T-cell (primary cell): ENCODE measurements around the gene ARHGAP28. TPM values are rescaled to one million over a fixed set of nuclear protein-coding genes. Genes with fewer than 3 reads are reported as not detected.
"Not testable (repeated sequence)": the region's sequence is repeated elsewhere in the genome, so short reads cannot be mapped to it uniquely, and the experiment has no call there.

Experiments
- ATAC-seq, 4 experiments: fragments of 200-7000 bp in 3 of 4; fragments of 150-1000 bp in 1 of 4; cut with Tn5 transposase; replicated peaks in 1 of 4; 1 replicate in 3 of 4; 2 replicates in 1 of 4; pipeline ENCODE4 v1.10.0; 2021; ENCODE audit warnings: moderate library complexity in 3 of 4, mild to moderate bottlenecking in 2 of 4, moderate number of reproducible peaks in 1 of 4
- CTCF ChIA-PET, 2 donors: fragments of 300-600 bp; sonication (Branson Sonifier 250); formaldehyde crosslinking; loops; one replicate each; lab custom pipeline; 2022; ENCODE audit warnings: antibody characterized with exemption in 2 of 2; lab: Charles Lee
- POLR2A ChIA-PET, 2 donors: fragments of 300-600 bp; sonication (Branson Sonifier 250); formaldehyde crosslinking; loops; one replicate each; lab custom pipeline; 2022; ENCODE audit warnings: antibody characterized with exemption in 2 of 2; lab: Charles Lee
- DNase-seq, 35 experiments: peaks; one replicate each; pipeline versions ENCODE4 v3.0.0 to v3.0.0-alpha.2; 2013 to 2023
- H3K27ac ChIP-seq: one replicate; pipeline ENCODE4 v1.5.1; 2013; ENCODE audit warnings: low read length
- H3K27me3 ChIP-seq, 2 experiments: replicated peaks in 1 of 2; 1 replicate in 1 of 2; 2 replicates in 1 of 2; pipeline versions ENCODE4 v1.6.1 to v1.7.0; 2013; ENCODE audit warnings: low read length in 1 of 2, mixed read lengths in 1 of 2; ENCODE audit not compliant: control insufficient read depth in 2 of 2, insufficient read depth in 2 of 2; ENCODE audit errors: extremely low read depth in 1 of 2
- H3K36me3 ChIP-seq, 2 donors: 1 replicate in 1 of 2; 2 replicates in 1 of 2; pipeline versions ENCODE4 v1.6.1 to v1.7.0; 2013; ENCODE audit warnings: low read length in 1 of 2; ENCODE audit not compliant: control insufficient read depth in 2 of 2, insufficient read depth in 1 of 2; ENCODE audit errors: extremely low read depth in 1 of 2
- H3K4me1 ChIP-seq, 2 experiments: 1 replicate in 1 of 2; 2 replicates in 1 of 2; pipeline versions ENCODE4 v1.6.1 to v1.7.0; 2013; ENCODE audit warnings: low read length in 2 of 2, mixed read lengths in 1 of 2; ENCODE audit not compliant: insufficient read depth in 2 of 2, control insufficient read depth in 1 of 2; ENCODE audit errors: extremely low read depth in 1 of 2
- H3K4me3 ChIP-seq, 2 donors: 1 replicate in 1 of 2; 2 replicates in 1 of 2; pipeline versions ENCODE4 v1.5.1 to v1.7.0; 2013; ENCODE audit warnings: mild to moderate bottlenecking in 2 of 2, low read length in 1 of 2, moderate library complexity in 1 of 2; ENCODE audit not compliant: control insufficient read depth in 1 of 2; ENCODE audit errors: extremely low read depth in 1 of 2
- H3K9me3 ChIP-seq: 2 replicates; pipeline ENCODE4 v1.7.0; 2013
- H3K27ac Mint-ChIP-seq, 2 donors: one replicate each; pipeline ENCODE4 v1.8.0; 2020 to 2021; ENCODE audit warnings: mild to moderate bottlenecking in 2 of 2, mixed read lengths in 2 of 2
- H3K27me3 Mint-ChIP-seq, 2 donors: one replicate each; pipeline ENCODE4 v1.8.0; 2021 to 2022; ENCODE audit warnings: mixed read lengths in 2 of 2
- H3K36me3 Mint-ChIP-seq: one replicate; pipeline ENCODE4 v1.8.0; 2021; ENCODE audit warnings: mixed read lengths
- H3K4me1 Mint-ChIP-seq, 3 donors: one replicate each; pipeline ENCODE4 v1.8.0; 2020 to 2022; ENCODE audit warnings: mixed read lengths in 3 of 3, mild to moderate bottlenecking in 1 of 3
- H3K4me3 Mint-ChIP-seq, 3 donors: one replicate each; pipeline ENCODE4 v1.8.0; 2020 to 2022; ENCODE audit warnings: mild to moderate bottlenecking in 3 of 3, mixed read lengths in 3 of 3, moderate library complexity in 3 of 3
- H3K9me3 Mint-ChIP-seq, 3 donors: one replicate each; pipeline ENCODE4 v1.8.0; 2020 to 2022; ENCODE audit warnings: mixed read lengths in 3 of 3
- WGBS: methylation state at CpG from one replicate; pipeline ENCODE4 v1.1.5; 2013; ENCODE audit warnings: missing lambda C conversion rate; ENCODE audit not compliant: insufficient coverage; 5-methylcytosine and 5-hydroxymethylcytosine counted together
- total RNA-seq, 35 experiments: library from RNA in 6 of 35; stranded (reverse) in 6 of 35; fragments of 120-200 nt in 1 of 35; gene quantifications; one replicate each; pipeline versions ENCODE4 v1.2.1 to v1.2.4 and lab custom pipeline; 2013 to 2026

Gene ARHGAP28
- total RNA-seq, 5 donors from 2014 or later (not counting 1 experiment from before 2014, with no cell fraction given): 0.29 TPM; not detected in 4

DNA sequence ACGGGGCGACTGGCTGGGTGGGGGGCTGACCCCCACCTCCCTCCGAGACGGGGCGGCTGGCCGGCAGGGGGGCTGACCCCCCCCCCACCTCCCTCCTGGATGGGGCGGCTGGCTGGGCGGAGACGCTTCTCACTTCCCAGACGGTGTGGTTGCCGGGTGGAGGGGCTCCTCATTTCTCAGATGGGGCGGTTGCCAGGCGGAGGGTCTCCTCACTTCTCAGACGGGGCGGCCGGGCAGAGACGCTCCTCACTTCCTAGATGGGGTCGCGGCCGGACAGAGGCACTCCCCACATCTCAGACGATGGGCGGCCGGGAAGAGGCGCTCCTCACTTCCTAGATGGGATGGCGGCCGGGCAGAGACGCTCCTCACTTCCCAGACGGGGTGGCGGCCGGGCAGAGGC is 98.0 kb downstream of the ARHGAP28 start:
- H3K36me3 ChIP-seq, ATAC-seq, DNase-seq, H3K27ac ChIP-seq, H3K9me3 ChIP-seq, H3K4me3 ChIP-seq, H3K4me1 Mint-ChIP-seq, H3K9me3 Mint-ChIP-seq, H3K27me3 Mint-ChIP-seq, POLR2A ChIA-PET, H3K4me3 Mint-ChIP-seq, H3K27me3 ChIP-seq, H3K36me3 Mint-ChIP-seq, H3K27ac Mint-ChIP-seq, CTCF ChIA-PET, H3K4me1 ChIP-seq: not testable (repeated sequence)
- no CpG with 5 or more reads among the region's 30 CpGs for WGBS

- ATAC-seq (no peak), DNase-seq (no peak)
- Histone ChIP-seq H3K4me1 (no peaks in the 10 kb centered on the region), H3K27ac (no peak overlapping the region), H3K36me3 (no peaks in the 10 kb centered on the region), H3K9me3 (no peaks in the 10 kb centered on the region), H3K27me3 (no peaks in the 10 kb centered on the region), H3K4me3 (no peak overlapping the region)
- Mint-ChIP-seq H3K4me3 (no peak overlapping the region), H3K27me3 (no peaks in the 10 kb centered on the region), H3K9me3 (peaks cover 6 to 10% (median 9%) of the 10 kb centered on the region in 3 donors), H3K27ac (no peak overlapping the region), H3K4me1 (no peaks in the 10 kb centered on the region), H3K36me3 (no peaks in the 10 kb centered on the region)
- ChIA-PET POLR2A (no interaction called here), CTCF (no interaction called here)
- WGBS: no CpG with 5 or more reads among the region's 1 CpG
These were observed 101.4 kb downstream of the ARHGAP28 start for GRCh38 chr18:6830916-6831315.

DNA sequence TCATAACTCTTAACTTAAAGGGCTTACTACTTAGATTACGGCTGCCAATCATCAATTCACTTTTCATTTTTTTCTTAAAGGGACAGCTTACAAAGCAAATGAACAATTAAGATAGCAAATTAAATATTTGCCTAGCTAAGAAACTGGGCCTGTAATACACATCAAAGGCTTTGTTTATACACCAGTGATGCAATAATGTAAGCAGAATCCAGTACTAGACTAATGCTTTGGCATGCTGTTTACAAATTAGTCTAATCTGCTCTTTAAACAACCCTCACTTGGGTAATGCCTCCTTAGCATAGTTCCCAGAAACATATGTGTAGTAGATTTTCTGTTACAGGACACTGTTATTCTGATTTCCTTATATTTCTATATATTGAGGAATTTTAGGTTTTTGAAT is 105.8 kb downstream of the ARHGAP28 start:
- ChIA-PET POLR2A (no interaction called here), CTCF (interaction anchor here in 1 of 2 donors (0.6 kb wide), 1 partner anchor 1050 kb away, joined by 3 read pairs; no protein-coding TSS in a partner anchor)
- Mint-ChIP-seq H3K4me1 (no peaks in the 10 kb centered on the region), H3K36me3 (no peaks in the 10 kb centered on the region), H3K27me3 (no peaks in the 10 kb centered on the region), H3K9me3 (peaks cover 15 to 19% (median 19%) of the 10 kb centered on the region in 3 donors), H3K4me3 (no peak overlapping the region), H3K27ac (no peak overlapping the region)
- H3K9me3 ChIP-seq: no peaks in the 10 kb centered on the region
- H3K27me3 ChIP-seq: no peaks in the 10 kb centered on the region
- DNase-seq: no peak
- no peaks in the 10 kb centered on the region for H3K36me3 ChIP-seq
- no CpG with 5 or more reads among the region's 1 CpG for WGBS
- H3K4me1 ChIP-seq: no peaks in the 10 kb centered on the region
- H3K4me3 ChIP-seq: no peak overlapping the region
- no peak for ATAC-seq
- H3K27ac ChIP-seq: no peak overlapping the region

GRCh38 chr18:6836331-6836730 is 106.8 kb downstream of the ARHGAP28 start:
- POLR2A ChIA-PET: no interaction called here
- DNase-seq: no peak
- H3K4me1 ChIP-seq: no peaks in the 10 kb centered on the region
- no peaks in the 10 kb centered on the region for H3K36me3 Mint-ChIP-seq
- no peaks in the 10 kb centered on the region for H3K27me3 ChIP-seq
- H3K4me1 Mint-ChIP-seq: no peaks in the 10 kb centered on the region
- H3K9me3 ChIP-seq: no peaks in the 10 kb centered on the region
- H3K9me3 Mint-ChIP-seq: peaks cover 15 to 19% (median 19%) of the 10 kb centered on the region in 3 donors
- WGBS: 33% methylated on average over 1 of the region's 1 CpG
- no peak overlapping the region for H3K27ac ChIP-seq
- ATAC-seq: no peak
- no peaks in the 10 kb centered on the region for H3K36me3 ChIP-seq
- no peak overlapping the region for H3K27ac Mint-ChIP-seq
- no peak overlapping the region for H3K4me3 ChIP-seq
- H3K4me3 Mint-ChIP-seq: no peak overlapping the region
- CTCF ChIA-PET: no interaction called here
- H3K27me3 Mint-ChIP-seq: no peaks in the 10 kb centered on the region

GRCh38 chr18:6837904-6838303 is 108.4 kb downstream of the ARHGAP28 start:
- Mint-ChIP-seq H3K9me3 (peaks cover 12 to 19% (median 15%) of the 10 kb centered on the region in 3 donors), H3K27me3 (no peaks in the 10 kb centered on the region), H3K27ac (no peak overlapping the region), H3K4me3 (no peak overlapping the region), H3K4me1 (no peaks in the 10 kb centered on the region), H3K36me3 (no peaks in the 10 kb centered on the region)
- Histone ChIP-seq H3K4me1 (no peaks in the 10 kb centered on the region), H3K4me3 (no peak overlapping the region), H3K27ac (no peak overlapping the region), H3K9me3 (no peaks in the 10 kb centered on the region), H3K27me3 (no peaks in the 10 kb centered on the region), H3K36me3 (no peaks in the 10 kb centered on the region)
- WGBS: no CpG with 5 or more reads among the region's 3 CpGs
- CTCF ChIA-PET: no interaction called here
- POLR2A ChIA-PET: no interaction called here
- DNase-seq (no peak), ATAC-seq (no peak)

- no peaks in the 10 kb centered on the region for H3K9me3 ChIP-seq
- H3K27ac ChIP-seq: no peak overlapping the region
- Mint-ChIP-seq H3K36me3 (no peaks in the 10 kb centered on the region), H3K9me3 (peaks cover 4 to 14% (median 12%) of the 10 kb centered on the region in 3 donors), H3K27me3 (no peaks in the 10 kb centered on the region), H3K4me3 (no peak overlapping the region), H3K4me1 (no peaks in the 10 kb centered on the region), H3K27ac (no peak overlapping the region)
- DNase-seq (no peak), ATAC-seq (no peak)
- ChIA-PET CTCF (no interaction called here), POLR2A (no interaction called here)
- H3K36me3 ChIP-seq: no peaks in the 10 kb centered on the region
- H3K4me1 ChIP-seq: no peaks in the 10 kb centered on the region
- no peaks in the 10 kb centered on the region for H3K27me3 ChIP-seq
- H3K4me3 ChIP-seq: no peak overlapping the region
- 67% methylated on average over 1 of the region's 3 CpGs for WGBS
These were observed 112.6 kb downstream of the ARHGAP28 start for GRCh38 chr18:6842081-6842480.

DNA sequence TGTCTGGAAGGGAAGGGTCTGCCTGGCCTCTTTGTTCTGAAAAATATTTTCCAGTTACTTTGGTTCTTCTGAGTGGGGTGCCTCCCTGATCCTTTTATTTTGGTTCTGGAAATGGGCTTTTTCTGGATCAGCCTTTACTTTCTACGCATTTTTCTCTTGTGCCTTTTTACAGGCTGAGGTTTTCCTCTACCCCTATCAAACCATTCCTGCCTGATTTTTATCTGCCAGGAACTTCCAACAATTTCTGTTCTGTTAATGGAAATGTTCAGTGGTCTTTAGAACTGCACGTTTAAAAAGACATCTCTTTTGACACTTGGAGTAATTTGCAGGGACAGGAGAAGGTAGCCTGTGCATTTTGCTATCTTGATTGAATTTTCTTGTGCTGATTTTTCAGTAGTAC is 113.8 kb downstream of the ARHGAP28 start:
- Histone ChIP-seq H3K4me3 (no peak overlapping the region), H3K9me3 (no peaks in the 10 kb centered on the region), H3K27ac (no peak overlapping the region), H3K4me1 (no peaks in the 10 kb centered on the region), H3K36me3 (no peaks in the 10 kb centered on the region), H3K27me3 (no peaks in the 10 kb centered on the region)
- no CpG with 5 or more reads among the region's 2 CpGs for WGBS
- no peak for DNase-seq
- ChIA-PET POLR2A (no interaction called here), CTCF (no interaction called here)
- no peak overlapping the region for H3K27ac Mint-ChIP-seq
- peaks cover 4 to 18% (median 12%) of the 10 kb centered on the region in 3 donors for H3K9me3 Mint-ChIP-seq
- ATAC-seq: no peak
- H3K36me3 Mint-ChIP-seq: no peaks in the 10 kb centered on the region
- no peaks in the 10 kb centered on the region for H3K4me1 Mint-ChIP-seq
- no peak overlapping the region for H3K4me3 Mint-ChIP-seq
- H3K27me3 Mint-ChIP-seq: no peaks in the 10 kb centered on the region
